Measurements from ENCODE around the gene SPSB2. TPM values are rescaled to one million over a fixed set of nuclear protein-coding genes. Genes with fewer than 3 reads are reported as not detected.
A peak's percentile ranks its signal among the peaks of the same experiment; 100 is the strongest.

The SPSB2 gene
- total RNA-seq, 1 experiment from 2014 or later = 11.4 TPM

DNA sequence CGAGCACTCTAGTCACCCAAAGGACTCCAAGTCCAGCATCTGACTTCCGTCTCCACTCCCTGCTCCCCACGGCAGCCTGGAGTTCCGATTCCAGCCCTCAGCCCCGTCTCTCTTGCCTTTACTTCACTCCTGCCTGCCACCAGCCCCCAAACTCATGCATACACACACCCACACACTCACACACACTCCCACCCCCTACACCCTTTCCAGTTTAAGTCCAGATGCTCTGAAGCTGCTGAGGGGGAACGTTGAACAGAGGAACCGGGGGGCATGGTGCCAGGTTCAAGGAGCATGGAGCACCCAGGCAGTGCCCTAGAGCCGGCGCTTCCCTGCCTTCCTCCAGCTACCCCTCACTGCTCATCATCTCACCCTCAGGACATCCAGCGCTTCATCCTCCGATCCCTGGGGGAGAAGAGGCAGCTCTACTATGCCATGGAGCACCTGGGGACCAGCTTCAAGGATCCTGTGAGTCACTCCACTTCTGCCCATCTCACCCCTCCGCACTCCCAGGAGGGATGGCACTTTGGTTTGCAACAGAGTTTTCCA lies 41.6 kb downstream of the SPSB2 start:
- DNase-seq = no peak
- H3K4me3 ChIP-seq = no peak overlapping the region
- H3K27me3 ChIP-seq = no peaks in the 10 kb centered on the region
- no peaks in the 10 kb centered on the region for H3K9me3 ChIP-seq
- peaks cover 14% of the 10 kb centered on the region for H3K36me3 ChIP-seq

DNA sequence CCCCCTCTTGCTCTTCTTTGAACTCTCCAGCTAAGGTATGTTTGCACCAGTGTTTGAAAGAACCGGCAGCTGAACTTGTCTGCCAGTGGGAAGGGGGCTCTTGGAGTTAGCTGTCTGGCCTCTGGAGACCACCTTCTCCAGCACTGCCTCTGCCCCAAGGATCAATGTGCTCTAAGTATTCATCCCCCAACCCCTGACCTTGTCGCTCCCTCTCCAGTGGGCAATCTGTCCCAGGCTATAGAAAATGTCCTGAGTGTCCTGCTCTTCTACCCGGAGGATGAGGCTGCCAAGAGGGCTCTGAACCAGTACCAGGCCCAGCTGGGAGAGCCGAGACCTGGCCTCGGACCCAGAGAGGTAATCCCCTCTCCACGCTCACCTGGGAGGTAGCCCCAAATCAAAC lies 42.1 kb downstream of the SPSB2 start:
- H3K27me3 ChIP-seq = no peaks in the 10 kb centered on the region
- DNase-seq = no peak
- H3K36me3 ChIP-seq = peaks cover 14% of the 10 kb centered on the region

DNA sequence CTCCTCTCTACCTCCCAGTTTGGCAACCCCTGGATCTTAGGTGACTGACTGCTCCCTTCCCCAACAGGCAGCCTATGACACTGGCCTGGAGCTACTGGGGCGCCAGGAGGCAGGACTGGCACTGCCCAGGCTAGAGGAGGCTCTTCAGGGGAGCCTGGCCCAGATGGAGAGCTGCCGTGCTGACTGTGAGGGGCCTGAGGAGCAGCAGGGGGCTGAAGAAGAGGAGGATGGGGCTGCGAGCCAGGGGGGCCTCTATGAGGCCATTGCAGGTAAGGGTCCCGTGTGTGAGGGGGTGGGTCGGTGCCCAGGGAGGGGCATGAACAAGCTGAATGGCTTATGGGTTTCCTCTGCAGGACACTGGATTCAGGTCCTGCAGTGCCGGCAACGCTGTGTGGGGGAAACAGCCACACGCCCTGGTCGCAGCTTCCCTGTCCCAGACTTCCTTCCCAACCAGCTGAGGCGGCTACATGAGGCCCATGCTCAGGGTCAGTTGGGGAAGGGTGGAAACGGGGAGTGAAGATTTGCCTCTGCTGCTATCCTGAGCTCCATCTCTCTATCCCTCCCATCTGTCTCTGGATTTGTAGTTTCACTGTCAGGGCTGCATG lies 42.7 kb downstream of the SPSB2 start:
- Histone ChIP-seq H3K27me3 (no peaks in the 10 kb centered on the region), H3K36me3 (peaks cover 14% of the 10 kb centered on the region), H3K4me3 (no peak overlapping the region), H3K9me3 (no peaks in the 10 kb centered on the region)
- no peak for DNase-seq

More for the DNA sequence above, 42.1 kb downstream of the SPSB2 start:
- H3K4me3 ChIP-seq = no peak overlapping the region
- H3K9me3 ChIP-seq = no peaks in the 10 kb centered on the region

DNA sequence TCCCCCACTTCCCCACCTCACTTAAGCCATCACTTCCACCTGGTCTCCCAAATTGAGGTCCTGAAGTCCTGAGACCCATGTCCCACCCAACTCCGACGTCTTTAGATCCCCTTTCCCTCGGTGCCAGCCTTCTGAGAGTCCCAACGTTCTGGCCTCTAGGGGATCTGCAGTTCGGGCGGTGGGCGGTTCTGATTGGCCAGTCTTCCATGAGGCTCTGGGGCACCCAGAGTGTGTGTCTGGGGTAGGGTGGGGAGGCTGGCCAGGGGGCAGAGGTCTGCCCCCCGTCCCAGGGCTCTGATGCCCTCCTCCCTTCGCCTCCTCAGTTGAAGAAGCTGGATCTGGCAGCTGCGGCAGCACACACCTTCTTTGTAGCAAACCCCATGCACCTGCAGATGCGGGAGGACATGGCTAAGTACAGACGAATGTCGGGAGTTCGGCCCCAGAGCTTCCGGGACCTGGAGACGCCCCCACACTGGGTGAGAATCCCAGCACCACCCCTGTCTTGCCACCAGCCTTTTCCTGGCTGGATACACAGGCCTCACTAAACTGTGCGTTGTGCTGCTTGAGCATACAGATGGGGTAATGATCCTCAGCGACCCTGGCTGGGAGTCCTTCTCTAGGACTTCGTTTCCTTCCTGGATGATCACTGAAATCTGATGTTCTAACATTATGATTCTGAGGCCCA lies 43.4 kb downstream of the SPSB2 start:
- Histone ChIP-seq H3K9me3 (no peaks in the 10 kb centered on the region), H3K4me3 (peak overlapping the region; percentile 81), H3K27me3 (peaks cover 1% of the 10 kb centered on the region), H3K36me3 (peaks cover 14% of the 10 kb centered on the region)
- DNase-seq = peak; percentile 54

DNA sequence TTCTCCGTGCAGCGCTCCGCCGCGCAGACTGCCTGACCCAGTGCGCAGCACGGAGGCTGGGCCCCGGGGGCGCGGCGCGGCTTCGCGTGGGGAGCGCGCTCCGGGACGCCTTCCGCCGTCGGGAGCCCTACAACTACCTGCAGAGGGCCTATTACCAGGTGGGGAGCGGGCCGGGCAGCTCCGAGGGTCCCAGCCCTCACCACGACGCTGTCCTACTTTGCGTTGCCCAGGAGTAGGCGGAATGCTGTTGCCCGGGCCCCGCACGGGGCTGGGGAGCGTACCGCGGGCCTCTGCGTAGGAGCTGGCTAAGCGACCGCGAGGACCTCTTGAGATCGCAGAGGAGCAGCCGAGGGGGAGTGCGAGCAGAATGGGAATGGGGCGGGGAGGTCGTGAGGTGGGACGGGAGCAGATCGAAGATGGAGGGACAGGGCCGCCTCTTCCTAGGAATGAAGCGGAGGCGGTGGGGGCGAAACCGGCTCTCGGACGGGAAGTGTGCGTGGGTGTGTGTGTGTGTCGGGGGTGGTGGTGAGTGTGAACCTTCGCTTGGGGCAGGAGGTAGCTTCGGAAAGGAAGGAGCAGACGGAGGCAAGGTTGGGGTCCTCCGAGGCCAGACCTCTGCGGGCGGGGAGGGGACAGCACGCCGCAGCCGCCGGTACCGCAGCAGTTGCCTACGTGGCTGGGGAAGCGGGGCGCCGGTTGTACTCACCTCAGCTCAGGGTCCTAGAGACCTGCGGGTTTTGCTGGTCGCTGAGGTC lies 44.1 kb downstream of the SPSB2 start:
- no peaks in the 10 kb centered on the region for H3K9me3 ChIP-seq
- H3K27me3 ChIP-seq = peaks cover 6% of the 10 kb centered on the region
- H3K36me3 ChIP-seq = peaks cover 11% of the 10 kb centered on the region
- H3K4me3 ChIP-seq = peak overlapping the region; percentile 81
- peak; percentile 54 for DNase-seq

DNA sequence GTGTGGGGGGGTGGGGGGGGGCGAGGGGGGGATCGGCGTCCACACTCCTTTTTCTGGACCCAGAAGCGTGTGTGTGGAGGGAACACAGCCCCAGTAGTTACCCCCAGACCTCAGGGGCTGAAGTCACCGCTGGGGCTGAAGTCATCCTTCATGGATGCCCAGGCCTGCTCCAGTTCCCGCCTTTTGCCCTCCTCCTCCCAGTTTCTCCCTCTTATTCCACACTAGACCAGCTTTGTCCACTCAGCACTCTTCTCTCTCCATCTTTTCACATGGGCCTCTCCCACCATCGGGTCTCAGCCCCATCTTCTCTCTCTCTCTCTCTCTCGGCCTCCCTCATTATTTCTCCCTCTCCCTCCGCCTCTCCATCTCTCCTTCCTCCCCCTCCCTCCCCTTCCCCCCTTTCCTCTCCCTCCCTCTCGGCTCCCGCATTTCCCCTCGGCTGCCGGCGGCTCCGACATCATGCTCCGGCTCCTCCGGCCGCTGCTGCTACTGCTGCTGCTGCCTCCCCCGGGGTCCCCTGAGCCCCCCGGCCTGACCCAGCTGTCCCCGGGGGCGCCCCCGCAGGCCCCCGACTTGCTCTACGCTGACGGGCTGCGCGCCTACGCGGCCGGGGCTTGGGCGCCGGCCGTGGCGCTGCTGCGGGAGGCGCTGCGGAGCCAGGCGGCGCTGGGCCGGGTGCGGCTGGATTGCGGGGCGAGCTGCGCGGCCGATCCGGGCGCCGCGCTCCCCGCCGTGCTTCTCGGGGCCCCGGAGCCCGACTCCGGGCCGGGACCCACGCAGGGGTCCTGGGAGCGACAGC lies 44.9 kb downstream of the SPSB2 start, which contains the start of gene P3H3:
Gene P3H3, plus strand, starts transcription at position 426 of the 799 bp plus-strand sequence. Its CDS starts 34 bp downstream, at position 460.
- Histone ChIP-seq H3K36me3 (peaks cover 7% of the 10 kb centered on the region), H3K4me3 (peak within 1 kb of the TSS; percentile 81), H3K9me3 (no peaks in the 10 kb centered on the region), H3K27me3 (peaks cover 12% of the 10 kb centered on the region)
- DNase-seq = peak; percentile 45

DNA sequence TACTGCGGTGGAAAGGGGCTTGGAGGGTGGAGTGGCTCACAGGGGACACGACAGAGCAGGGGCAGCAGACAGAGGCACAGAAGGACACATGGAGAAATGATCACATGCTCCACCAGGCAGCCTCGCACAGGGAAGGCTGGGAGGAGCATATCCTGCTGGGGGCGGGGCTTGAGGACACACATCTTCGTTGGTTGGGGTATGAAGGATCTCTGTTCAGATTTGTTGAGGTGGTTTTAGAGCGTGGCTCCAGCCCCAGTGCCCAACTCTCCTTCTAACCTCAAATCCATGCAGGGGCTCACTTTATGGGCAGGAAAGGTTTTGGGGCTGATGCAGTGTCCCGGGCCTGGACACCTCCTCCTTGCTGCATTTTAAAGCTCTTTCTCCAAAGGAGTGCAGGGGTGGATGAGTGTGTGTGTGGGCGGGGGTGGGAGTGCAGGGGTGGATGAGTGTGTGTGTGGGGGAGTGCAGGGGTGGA lies 45.6 kb downstream of the SPSB2 start:
- 0 out of 2 replicates have a peak overlapping the region, but pooled peaks have one; percentile 15 for H3K4me3 ChIP-seq

DNA sequence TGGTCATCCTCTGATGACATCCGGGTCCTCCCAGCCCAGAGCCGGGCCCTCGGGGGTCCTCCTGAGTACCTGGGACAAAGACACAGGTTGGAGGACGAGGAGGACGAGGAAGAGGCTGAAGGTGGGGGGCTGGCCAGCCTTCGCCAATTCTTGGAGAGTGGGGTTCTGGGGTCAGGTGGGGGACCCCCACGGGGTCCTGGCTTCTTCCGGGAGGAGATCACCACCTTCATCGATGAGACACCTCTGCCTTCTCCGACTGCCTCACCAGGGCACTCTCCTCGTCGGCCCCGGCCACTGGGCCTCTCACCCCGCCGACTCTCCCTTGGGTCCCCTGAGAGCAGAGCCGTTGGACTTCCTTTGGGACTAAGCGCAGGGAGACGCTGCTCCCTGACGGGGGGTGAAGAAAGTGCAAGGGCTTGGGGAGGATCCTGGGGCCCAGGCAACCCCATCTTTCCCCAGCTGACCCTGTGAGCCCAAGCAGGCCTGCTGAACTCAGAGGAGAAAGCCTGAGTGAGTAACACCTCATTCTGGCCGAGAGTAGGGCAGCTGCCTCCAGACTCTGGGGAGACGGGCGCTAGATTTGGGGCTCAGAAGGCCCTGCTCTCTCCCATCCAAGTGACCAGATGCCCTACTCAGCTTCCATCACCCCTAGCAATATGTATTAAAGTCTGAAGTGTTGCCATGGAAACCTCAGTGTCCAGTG lies 46.2 kb downstream of the SPSB2 start:
- Histone ChIP-seq H3K9me3 (no peaks in the 10 kb centered on the region), H3K27me3 (peaks cover 25% of the 10 kb centered on the region), H3K4me3 (no peak overlapping the region), H3K36me3 (peaks cover 5% of the 10 kb centered on the region; the same call in 1 of the 2 replicates)
- no peak for DNase-seq

More for the DNA sequence above, 45.6 kb downstream of the SPSB2 start:
- Histone ChIP-seq H3K9me3 (no peaks in the 10 kb centered on the region), H3K27me3 (peaks cover 19% of the 10 kb centered on the region), H3K36me3 (peaks cover 5% of the 10 kb centered on the region; the same call in 1 of the 2 replicates)
- DNase-seq = peak; percentile 80

DNA sequence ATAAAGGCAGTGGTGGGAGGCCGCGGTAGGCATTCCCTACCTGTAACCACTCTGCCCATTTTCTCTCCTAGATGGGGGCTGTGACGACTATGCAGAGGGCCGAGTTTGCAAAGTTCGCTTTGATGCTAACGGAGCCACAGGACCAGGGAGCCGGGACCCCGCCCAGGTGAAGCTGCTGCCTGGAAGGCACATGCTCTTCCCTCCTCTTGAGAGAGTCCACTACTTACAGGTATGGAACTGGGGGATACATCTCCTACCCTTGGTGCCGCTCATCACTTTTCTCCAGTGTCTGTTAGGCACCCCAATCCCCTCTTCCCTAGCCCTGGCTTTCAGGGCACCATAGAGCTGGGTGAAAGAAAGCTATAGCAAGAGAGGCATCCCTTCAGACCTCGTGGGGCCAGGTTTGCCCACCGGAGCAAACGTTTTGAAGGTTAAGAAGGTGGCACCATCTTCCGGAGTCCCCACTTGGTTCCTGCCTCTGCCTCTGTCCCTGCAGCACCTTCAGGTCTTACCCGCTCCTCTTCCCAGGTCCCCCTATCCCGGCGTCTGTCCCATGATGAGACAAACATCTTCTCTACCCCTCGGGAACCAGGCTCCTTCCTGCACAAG lies 46.9 kb downstream of the SPSB2 start:
- Histone ChIP-seq H3K27me3 (peaks cover 26% of the 10 kb centered on the region), H3K4me3 (no peak overlapping the region), H3K36me3 (peaks cover 2% of the 10 kb centered on the region; the same call in 1 of the 2 replicates), H3K9me3 (no peaks in the 10 kb centered on the region)
- DNase-seq = no peak

DNA sequence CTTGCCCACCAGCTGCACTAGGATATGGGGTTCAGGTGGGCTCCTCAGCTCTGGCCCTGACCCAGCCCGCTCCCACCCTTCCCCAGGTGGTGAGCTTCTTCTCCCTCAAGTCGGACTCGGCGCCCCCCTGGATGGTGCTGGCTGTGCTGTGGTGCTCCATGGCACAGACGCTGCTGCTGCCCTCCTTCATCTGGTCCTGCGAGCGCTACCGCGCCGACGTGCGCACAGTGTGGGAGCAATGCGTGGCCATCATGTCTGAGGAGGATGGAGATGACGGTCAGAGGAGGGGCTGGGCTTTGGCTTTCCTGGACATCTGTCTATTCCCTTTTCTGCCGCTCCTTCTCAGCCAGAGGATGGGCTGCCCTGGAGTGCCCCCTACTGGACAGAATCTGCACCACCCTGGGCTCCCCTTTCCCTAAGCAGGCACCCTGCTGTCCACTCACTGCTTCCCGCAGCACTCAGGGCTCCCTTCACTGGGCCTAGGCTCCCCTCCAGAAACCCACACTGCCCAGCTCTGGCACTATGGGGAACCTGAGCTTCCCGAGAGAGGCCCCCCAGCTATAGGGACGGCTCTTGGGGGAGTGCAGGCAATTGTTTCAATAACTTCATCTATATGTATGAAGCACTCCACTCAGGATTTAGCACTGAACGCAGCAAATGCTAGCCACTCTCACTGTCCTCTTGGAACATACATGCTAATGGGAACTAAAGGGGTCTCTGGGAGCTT lies 47.5 kb downstream of the SPSB2 start:
- Histone ChIP-seq H3K9me3 (no peaks in the 10 kb centered on the region), H3K36me3 (no peaks in the 10 kb centered on the region), H3K27me3 (peaks cover 26% of the 10 kb centered on the region), H3K4me3 (no peak overlapping the region)
- peak; percentile 75 for DNase-seq

DNA sequence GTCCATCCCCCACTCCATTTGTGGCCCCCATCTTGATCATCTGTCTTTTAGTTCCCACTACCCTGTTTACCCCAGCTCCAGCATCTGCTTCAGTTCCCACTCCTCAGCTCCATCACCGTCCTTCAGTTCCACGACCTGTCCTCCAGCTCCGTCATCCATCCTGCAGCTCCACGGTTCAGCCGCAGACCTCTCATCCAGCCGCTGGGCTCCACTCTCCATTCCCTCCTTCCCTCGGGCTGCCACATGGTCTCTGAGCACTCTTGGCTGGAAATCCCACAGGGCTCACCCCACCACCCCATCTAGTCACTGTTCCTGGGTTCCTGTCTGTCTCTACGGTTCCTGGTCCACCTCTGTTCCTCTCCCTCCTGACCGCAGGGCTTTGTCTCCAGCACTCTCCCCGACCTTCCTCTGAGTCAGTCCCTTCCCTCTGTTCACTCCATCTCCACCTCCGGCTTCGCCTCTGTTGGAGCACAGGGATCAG lies 48.2 kb downstream of the SPSB2 start:
- H3K36me3 ChIP-seq = no peaks in the 10 kb centered on the region
- no peaks in the 10 kb centered on the region for H3K9me3 ChIP-seq
- H3K4me3 ChIP-seq = no peak overlapping the region
- peak; percentile 26 for DNase-seq
- H3K27me3 ChIP-seq = peaks cover 26% of the 10 kb centered on the region

DNA sequence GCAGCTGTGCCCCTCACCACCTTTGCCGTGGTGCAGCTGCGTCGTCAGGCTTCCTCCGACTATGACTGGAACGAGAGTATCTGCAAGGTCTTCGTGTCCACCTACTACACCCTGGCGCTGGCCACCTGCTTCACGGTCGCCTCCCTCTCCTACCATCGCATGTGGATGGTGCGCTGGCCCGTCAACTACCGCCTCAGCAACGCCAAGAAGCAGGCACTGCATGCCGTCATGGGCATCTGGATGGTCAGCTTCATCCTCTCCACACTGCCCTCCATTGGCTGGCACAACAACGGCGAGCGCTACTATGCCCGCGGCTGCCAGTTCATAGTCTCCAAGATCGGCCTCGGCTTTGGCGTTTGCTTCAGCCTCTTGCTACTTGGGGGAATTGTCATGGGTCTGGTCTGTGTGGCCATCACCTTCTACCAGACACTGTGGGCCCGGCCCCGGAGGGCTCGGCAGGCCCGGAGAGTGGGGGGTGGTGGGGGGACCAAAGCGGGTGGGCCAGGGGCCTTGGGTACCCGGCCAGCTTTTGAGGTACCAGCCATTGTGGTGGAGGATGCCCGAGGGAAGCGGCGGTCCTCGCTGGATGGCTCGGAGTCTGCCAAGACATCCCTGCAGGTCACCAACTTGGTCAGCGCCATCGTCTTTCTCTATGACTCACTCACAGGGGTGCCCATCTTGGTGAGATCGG lies 48.9 kb downstream of the SPSB2 start:
- Histone ChIP-seq H3K27me3 (peaks cover 26% of the 10 kb centered on the region), H3K36me3 (no peaks in the 10 kb centered on the region), H3K4me3 (no peak overlapping the region), H3K9me3 (no peaks in the 10 kb centered on the region)
- peak; percentile 30 for DNase-seq

DNA sequence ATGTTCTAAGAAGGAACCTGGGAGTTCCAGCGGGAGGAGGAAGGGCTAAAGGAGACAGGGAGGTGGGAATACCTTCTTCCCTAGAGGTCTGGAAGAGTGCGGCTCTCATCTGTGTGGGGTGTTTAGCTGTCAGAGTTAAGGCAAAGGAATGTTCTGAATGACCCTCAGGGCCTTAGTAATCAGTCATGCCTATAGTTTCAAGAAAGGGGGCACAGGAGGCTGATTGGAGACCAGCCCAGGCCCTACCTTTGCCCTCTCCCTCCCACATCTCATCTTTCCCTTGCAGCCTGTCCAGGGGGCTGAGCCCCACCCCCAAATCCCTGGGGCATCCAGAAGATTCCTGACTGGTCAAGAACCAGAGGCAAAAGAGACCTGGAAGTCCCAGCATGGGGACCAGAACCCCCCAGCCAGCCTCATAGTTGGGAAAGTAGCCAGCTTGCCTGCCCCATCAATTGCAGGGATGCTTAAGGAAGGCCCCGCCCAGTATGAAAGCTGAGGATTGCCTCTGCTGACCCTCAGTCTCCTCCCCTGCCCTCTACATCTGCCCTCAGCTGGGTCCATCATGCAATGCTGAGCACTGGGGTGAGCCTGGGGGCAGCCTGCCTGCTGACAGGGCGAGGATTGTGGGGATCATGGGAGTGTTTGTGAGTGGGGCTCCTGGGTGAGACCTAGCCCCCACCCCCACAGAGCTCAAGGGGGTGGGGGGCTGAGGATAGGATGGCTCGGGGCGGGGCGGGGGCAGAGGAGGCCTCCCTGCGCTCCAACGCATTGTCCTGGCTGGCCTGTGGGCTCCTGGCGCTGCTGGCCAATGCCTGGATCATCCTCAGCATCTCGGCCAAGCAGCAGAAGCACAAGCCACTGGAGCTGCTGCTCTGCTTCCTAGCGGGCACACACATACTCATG lies 49.7 kb downstream of the SPSB2 start:
- no peaks in the 10 kb centered on the region for H3K36me3 ChIP-seq
- no peak for DNase-seq

More for the DNA sequence above, 49.7 kb downstream of the SPSB2 start:
- no peak overlapping the region for H3K4me3 ChIP-seq
- H3K27me3 ChIP-seq = peaks cover 26% of the 10 kb centered on the region
- no peaks in the 10 kb centered on the region for H3K9me3 ChIP-seq
